ENCODE results near the gene ASMT. TPM values are rescaled to one million over a fixed set of nuclear protein-coding genes. Genes with fewer than 3 reads are reported as not detected.
"Not testable (repeated sequence)": the region's sequence is repeated elsewhere in the genome, so short reads cannot be mapped to it uniquely, and the experiment has no call there.

The ASMT gene
- total RNA-seq, 1 donor from 2014 or later, result not detected

GRCh38 chrX:1676866-1677265 lies 62.0 kb downstream of the ASMT start:
- Mint-ChIP-seq H3K9me3 (ENCODE audit: unreplicated experiment) (no peaks in the 10 kb centered on the region), H3K27ac (ENCODE audit: unreplicated experiment) (no peak overlapping the region), H3K4me1 (ENCODE audit: low read depth, unreplicated experiment) (no peaks in the 10 kb centered on the region), H3K27me3 (ENCODE audit: unreplicated experiment) (peaks cover 2% of the 10 kb centered on the region), H3K4me3 (ENCODE audit: unreplicated experiment) (no peak overlapping the region), H3K36me3 (ENCODE audit: unreplicated experiment) (no peaks in the 10 kb centered on the region)
- TF ChIP-seq CTCF (IDR thresholded peaks at IDR 0.05; ENCODE audit: partially characterized antibody, unreplicated experiment), result no peak
- no peak for DNase-seq

- Mint-ChIP-seq H3K27me3 (ENCODE audit: unreplicated experiment) (peaks cover 4% of the 10 kb centered on the region), H3K27ac (ENCODE audit: unreplicated experiment) (no peak overlapping the region), H3K4me3 (ENCODE audit: unreplicated experiment) (no peak overlapping the region), H3K36me3 (ENCODE audit: unreplicated experiment) (no peaks in the 10 kb centered on the region), H3K9me3 (ENCODE audit: unreplicated experiment) (no peaks in the 10 kb centered on the region), H3K4me1 (ENCODE audit: low read depth, unreplicated experiment) (no peaks in the 10 kb centered on the region)
- no peak for DNase-seq
- no peak for TF ChIP-seq CTCF (IDR thresholded peaks at IDR 0.05; ENCODE audit: partially characterized antibody, unreplicated experiment)
Measured at GRCh38 chrX:1679238-1679637, 64.4 kb downstream of the ASMT start.

- DNase-seq, result no peak
- no peak overlapping the region for H3K4me3 Mint-ChIP-seq (ENCODE audit: unreplicated experiment)
- H3K4me1 Mint-ChIP-seq (ENCODE audit: low read depth, unreplicated experiment), result no peaks in the 10 kb centered on the region
- TF ChIP-seq CTCF (IDR thresholded peaks at IDR 0.05; ENCODE audit: partially characterized antibody, unreplicated experiment), result no peak
- no peak overlapping the region for H3K27ac Mint-ChIP-seq (ENCODE audit: unreplicated experiment)
- no peaks in the 10 kb centered on the region for H3K36me3 Mint-ChIP-seq (ENCODE audit: unreplicated experiment)
- H3K27me3 Mint-ChIP-seq (ENCODE audit: unreplicated experiment), result peaks cover 4% of the 10 kb centered on the region
- H3K9me3 Mint-ChIP-seq (ENCODE audit: unreplicated experiment), result no peaks in the 10 kb centered on the region
Measured at GRCh38 chrX:1681439-1681838, 66.6 kb downstream of the ASMT start.

- H3K4me3 Mint-ChIP-seq (ENCODE audit: unreplicated experiment); H3K27ac Mint-ChIP-seq (ENCODE audit: unreplicated experiment); H3K9me3 Mint-ChIP-seq (ENCODE audit: unreplicated experiment); H3K36me3 Mint-ChIP-seq (ENCODE audit: unreplicated experiment); DNase-seq; H3K27me3 Mint-ChIP-seq (ENCODE audit: unreplicated experiment); H3K4me1 Mint-ChIP-seq (ENCODE audit: low read depth, unreplicated experiment): not testable (repeated sequence)
Measured at GRCh38 chrX:1681856-1682255, 67.0 kb downstream of the ASMT start.

- H3K9me3 Mint-ChIP-seq (ENCODE audit: unreplicated experiment); H3K4me1 Mint-ChIP-seq (ENCODE audit: low read depth, unreplicated experiment); H3K27ac Mint-ChIP-seq (ENCODE audit: unreplicated experiment); H3K27me3 Mint-ChIP-seq (ENCODE audit: unreplicated experiment); H3K36me3 Mint-ChIP-seq (ENCODE audit: unreplicated experiment); DNase-seq; H3K4me3 Mint-ChIP-seq (ENCODE audit: unreplicated experiment): not testable (repeated sequence)
Measured at GRCh38 chrX:1682501-1682900, 67.6 kb downstream of the ASMT start.

- not testable (repeated sequence) for H3K27me3 Mint-ChIP-seq (ENCODE audit: unreplicated experiment); H3K27ac Mint-ChIP-seq (ENCODE audit: unreplicated experiment); H3K9me3 Mint-ChIP-seq (ENCODE audit: unreplicated experiment); H3K4me1 Mint-ChIP-seq (ENCODE audit: low read depth, unreplicated experiment); DNase-seq; H3K4me3 Mint-ChIP-seq (ENCODE audit: unreplicated experiment); H3K36me3 Mint-ChIP-seq (ENCODE audit: unreplicated experiment)
Measured at GRCh38 chrX:1684883-1685282, 70.0 kb downstream of the ASMT start.

GRCh38 chrX:1685444-1685880 lies 70.6 kb downstream of the ASMT start:
- not testable (repeated sequence) for H3K27ac Mint-ChIP-seq (ENCODE audit: unreplicated experiment); H3K4me1 Mint-ChIP-seq (ENCODE audit: low read depth, unreplicated experiment); H3K9me3 Mint-ChIP-seq (ENCODE audit: unreplicated experiment); DNase-seq; H3K36me3 Mint-ChIP-seq (ENCODE audit: unreplicated experiment); H3K4me3 Mint-ChIP-seq (ENCODE audit: unreplicated experiment); H3K27me3 Mint-ChIP-seq (ENCODE audit: unreplicated experiment)
